Iris pigment epithelial cell (primary cell): ENCODE results near the gene CIROP.

Source experiments
- DNase-seq: peaks from one replicate; pipeline ENCODE4 v3.0.0-alpha.2; 2011; ENCODE audit warnings: low read depth

CIROP gene

DNA sequence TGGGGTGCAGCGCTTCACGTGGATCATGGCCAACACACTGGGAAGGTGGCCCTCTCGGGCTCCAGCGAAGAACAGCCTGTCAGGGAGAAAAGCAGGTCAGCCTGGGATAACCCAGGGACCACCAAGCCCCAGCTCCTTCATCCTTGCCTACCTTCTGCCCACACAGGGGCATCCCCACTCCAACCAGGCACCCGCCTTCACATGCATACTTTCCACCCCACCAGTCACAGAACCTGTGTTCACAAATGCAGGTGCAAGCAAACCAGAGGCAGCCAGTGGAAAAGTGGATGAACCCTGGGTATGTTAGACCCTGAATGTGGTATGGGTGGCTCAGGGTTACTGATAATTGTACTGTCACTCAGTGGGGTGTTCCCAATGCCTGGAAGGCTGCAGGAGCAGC lies 26.7 kb upstream of the CIROP start:
- no peak for DNase-seq

GRCh38 chr14:23130871-23131270 lies 26.1 kb upstream of the CIROP start:
- no peak for DNase-seq

- DNase-seq: no peak
These were observed 25.0 kb upstream of the CIROP start for GRCh38 chr14:23129759-23130316.

GRCh38 chr14:23128969-23129758 lies 24.4 kb upstream of the CIROP start:
- no peak for DNase-seq

- no peak for DNase-seq
These were observed 23.1 kb upstream of the CIROP start for GRCh38 chr14:23127861-23128260.

GRCh38 chr14:23126548-23127278 lies 21.9 kb upstream of the CIROP start:
- no peak for DNase-seq

GRCh38 chr14:23125933-23126524 lies 21.2 kb upstream of the CIROP start:
- DNase-seq: no peak

- no peak for DNase-seq
These were observed 20.2 kb upstream of the CIROP start for GRCh38 chr14:23125011-23125410.

DNA sequence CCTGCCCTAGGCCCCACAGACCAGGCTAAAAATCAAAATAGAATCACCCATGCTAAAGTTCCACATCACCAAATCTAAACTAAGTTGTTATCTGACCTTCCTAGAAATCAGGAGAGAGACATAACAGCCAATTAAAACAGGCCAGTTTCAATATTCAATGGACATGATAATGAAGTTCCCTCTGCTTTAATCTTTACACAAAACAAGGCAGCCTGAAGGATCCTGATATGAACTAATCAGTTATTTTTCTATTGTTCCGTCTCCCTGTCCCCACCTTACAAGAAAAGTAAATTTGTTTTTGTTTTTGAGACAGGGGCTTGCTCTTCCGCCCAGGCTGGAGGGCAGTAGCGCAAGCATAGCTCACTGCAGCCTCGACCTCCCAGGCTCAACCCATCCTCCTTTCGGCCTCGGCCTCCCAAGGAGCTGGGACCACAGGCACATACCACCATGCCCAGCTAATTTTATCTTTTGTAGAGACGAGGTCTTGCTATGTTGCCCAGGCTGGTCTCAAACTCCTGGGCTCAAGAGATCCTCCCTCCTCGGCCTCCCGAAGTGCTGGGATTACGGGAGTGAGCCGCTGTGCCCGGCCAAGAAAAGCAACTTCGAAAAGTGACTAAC lies 19.7 kb upstream of the CIROP start:
- DNase-seq: no peak

DNA sequence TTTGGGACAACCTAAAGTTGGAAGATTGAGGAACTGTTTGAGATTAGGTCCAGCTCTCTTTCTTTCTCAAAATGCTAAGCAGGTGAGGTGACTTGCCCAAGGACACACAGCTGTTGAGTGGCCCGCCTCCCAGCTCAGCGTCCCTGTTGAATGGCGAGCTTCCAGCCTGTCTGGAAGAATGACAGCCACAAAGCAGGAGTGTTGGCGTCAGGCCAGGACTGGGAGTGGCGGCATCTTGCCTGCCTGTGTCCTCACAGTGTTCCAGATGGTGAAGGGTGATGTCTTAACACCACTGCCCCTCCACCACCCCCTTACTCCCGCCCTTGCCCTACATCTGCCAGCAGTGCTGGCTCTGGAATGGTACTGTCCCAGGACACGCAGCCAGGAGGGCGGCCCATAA lies 18.6 kb upstream of the CIROP start:
- DNase-seq: no peak

DNA sequence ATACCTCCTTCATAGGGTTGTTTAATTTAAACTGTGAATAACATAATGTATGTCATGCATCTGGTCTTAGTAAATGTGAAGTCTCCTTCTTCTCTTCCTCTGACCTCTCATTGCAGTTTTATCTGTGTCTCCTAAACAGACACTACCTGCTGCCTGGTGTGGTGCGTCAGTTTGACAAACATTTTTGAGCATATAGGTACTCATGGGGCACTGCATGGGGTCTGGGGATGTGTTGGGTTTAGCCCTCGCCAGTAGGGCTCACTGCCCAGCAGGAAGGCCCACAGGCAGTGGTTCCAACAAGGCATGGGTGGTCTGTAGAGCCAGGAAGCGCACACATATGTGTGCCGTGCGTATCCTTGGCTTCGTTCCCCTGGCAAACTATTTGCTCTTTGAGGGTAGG lies 17.3 kb upstream of the CIROP start:
- DNase-seq: no peak

- DNase-seq: peak; percentile 82
These were observed 16.6 kb upstream of the CIROP start for GRCh38 chr14:23121361-23121771.

DNA sequence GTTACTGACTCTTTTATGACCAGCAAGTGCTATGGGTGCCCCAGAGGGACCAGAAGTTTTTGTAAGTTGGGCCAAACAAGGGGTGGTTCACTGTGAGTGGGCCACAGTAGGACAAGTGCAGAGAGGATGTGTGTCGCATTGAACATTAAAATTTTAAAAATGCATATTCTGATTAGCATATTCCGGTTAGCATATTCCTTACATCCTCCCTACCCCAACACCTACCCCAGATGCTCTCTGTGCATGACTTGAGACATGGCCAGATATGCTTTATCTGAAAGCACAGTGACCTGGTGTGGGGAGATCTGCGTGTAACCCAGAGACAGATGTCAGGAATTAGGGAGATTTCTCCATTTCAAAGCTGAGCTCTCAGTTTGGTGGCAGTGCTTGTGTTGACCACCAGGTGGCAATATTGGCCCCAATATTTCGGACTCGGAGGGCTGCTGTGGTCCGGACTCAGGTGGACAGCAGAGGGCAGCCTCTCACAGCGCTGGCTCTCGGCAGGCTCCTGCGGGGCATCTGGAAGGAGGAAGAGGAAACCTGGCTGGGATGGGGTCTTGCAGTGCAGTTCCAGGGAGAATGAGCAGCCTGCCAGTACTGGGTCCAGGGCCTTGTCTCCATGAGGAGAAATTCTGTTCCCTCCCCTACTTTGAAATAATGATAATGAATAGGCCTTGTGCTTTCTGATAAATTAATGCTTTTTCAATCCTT lies 15.9 kb upstream of the CIROP start:
- DNase-seq: peak; percentile 80

GRCh38 chr14:23119363-23120327 lies 14.9 kb upstream of the CIROP start:
- DNase-seq: no peak

DNA sequence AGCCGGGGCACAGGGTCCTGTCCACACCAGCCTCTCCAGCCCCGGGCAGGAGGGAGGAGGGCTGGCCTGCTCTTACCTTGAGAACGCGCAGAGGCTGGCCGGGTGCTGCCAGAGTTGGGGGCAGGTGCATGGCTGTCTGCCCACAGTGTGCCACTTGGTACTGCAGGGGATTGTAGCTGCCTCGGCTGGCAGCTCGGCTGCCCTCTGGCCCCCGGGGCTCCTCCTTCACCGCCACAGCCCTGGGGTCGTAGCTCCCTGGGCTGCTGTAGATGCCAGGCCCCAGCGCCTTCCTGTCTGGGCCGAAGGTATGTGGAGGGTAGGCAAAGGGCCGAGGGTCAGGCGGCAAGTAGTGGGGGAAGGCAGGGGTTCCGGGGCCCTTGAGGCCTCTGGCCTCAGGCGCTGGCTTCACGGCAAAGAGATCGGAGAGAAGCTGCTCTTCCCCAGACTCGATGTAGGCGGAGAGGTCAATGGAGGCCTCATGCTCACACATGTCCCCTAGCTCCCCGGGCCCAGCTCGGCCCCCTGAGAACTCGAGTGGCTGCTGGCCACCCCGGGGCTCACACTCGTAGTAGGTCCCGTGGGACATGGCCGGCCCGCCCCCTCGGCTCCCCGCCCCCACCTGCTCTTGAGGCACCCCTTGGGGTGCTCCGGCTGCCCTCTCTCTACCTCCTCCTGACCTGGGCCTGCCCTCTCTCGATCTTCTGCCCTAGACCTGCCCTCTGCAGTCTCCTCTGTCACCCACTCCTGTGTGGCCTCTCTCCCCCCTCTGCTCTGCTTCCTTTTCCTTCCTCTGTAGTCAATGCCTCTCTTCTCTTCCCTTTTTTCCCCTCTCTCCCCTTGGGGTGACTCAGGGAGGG lies 13.9 kb upstream of the CIROP start, which contains the start of gene CEBPE:
Gene CEBPE, minus strand, starts transcription at position 750 of the 857 bp plus-strand sequence. Its CDS starts 164 bp downstream, at position 586.
- DNase-seq: no peak

DNA sequence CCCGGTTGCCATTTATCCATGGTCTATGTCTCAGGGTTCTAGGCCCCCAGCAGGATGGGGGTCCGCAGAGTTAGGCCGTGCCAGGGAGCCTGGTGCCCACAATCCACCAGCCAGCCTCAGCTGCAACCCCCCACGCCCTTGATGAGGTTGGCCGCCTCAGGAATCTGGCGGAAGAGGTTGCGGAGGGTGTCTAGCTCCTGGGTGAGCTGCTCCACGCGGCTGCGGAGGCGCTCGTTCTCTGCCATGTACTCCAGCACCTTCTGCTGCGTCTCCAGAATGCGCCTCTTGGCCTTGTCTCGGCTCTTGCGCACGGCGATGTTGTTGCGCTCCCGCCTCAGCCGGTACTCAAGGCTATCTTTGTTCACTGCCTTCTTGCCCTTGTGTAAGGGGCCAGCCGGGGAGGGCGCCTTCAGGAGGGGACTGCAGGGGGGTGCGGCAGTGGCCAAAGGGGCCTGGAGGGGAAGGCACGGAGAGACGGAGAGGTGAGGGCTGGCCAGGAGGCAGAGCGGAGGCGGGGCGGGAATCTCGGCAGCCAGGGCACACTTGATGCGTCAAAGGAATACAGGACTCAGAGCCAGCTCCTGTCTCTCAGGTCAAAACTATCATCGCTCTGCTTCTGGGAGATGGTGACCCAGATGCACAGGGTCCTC lies 12.7 kb upstream of the CIROP start:
- no peak for DNase-seq

DNA sequence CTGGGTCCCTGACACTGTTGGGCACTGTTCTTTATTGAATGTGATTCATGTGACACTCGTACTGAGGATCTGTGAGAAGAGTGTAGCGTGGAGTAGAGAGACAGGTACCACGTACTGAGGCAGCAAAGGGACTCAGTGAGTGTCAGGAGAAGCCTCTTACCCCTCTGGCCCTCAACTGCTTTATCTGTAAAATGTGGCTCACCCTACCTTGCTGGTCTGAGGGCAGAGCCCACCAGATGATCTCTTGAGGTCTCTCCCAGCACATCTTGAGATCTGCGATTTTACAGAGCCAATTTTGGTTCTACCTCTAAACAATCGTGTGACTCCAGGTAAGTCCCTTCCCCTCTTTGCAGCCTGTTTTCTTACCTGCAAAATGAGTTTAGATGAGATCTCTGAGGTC lies 11.1 kb upstream of the CIROP start:
- no peak for DNase-seq

- DNase-seq: peak; percentile 97
These were observed 10.4 kb upstream of the CIROP start for GRCh38 chr14:23115039-23115731.
